ENCODE results near the gene CHD9. TPM values are rescaled to one million over a fixed set of nuclear protein-coding genes. Genes with fewer than 3 reads are reported as not detected.

CHD9 gene
- total and polyA plus RNA-seq, 7 donors, result 13.8 to 88.5 (median 55.5) TPM

GRCh38 chr16:53224951-53225533 lies 170.3 kb downstream of the CHD9 start:
- peaks cover 0 to 12% (median 12%) of the 10 kb centered on the region in 4 donors for H3K4me1 ChIP-seq
- WGBS, 2 donors, result 84 to 92% methylated on average over 2 of the region's 2 CpGs
- no peak for DNase-seq
- no peak overlapping the region for H3K27ac ChIP-seq
- no peak overlapping the region for H3K4me3 ChIP-seq
- TF ChIP-seq EP300 (IDR thresholded peaks at IDR 0.05) (no peak), POLR2AphosphoS5 (IDR thresholded peaks at IDR 0.05) (no peak), POLR2A (IDR thresholded peaks at IDR 0.05) (no peak), CTCF (IDR thresholded peaks at IDR 0.05) (no peak)
- peaks cover 0 to 72% (median 21%) of the 10 kb centered on the region in 4 donors for H3K36me3 ChIP-seq
- intact Hi-C loops (cut with DNase I), result no loop called here
- no peaks in the 10 kb centered on the region for H3K27me3 ChIP-seq
- no peaks in the 10 kb centered on the region for H3K9me3 ChIP-seq

- Histone ChIP-seq H3K27ac (no peak overlapping the region), H3K9me3 (no peaks in the 10 kb centered on the region), H3K4me3 (no peak overlapping the region), H3K4me1 (peaks cover 0 to 9% (median 2%) of the 10 kb centered on the region in 4 donors), H3K36me3 (peaks cover 0 to 100% (median 28%) of the 10 kb centered on the region in 4 donors), H3K27me3 (no peaks in the 10 kb centered on the region)
- no peak for DNase-seq
- TF ChIP-seq CTCF (IDR thresholded peaks at IDR 0.05) (no peak), POLR2AphosphoS5 (IDR thresholded peaks at IDR 0.05) (no peak), EP300 (IDR thresholded peaks at IDR 0.05) (no peak), POLR2A (IDR thresholded peaks at IDR 0.05) (no peak)
- intact Hi-C loops (cut with DNase I), result no loop called here
- WGBS, 2 donors, result 83 to 86% methylated on average over 3 of the region's 3 CpGs
These were observed 178.2 kb downstream of the CHD9 start for GRCh38 chr16:53232826-53233529.

- Histone ChIP-seq H3K36me3 (peaks cover 0 to 100% (median 28%) of the 10 kb centered on the region in 4 donors), H3K27me3 (no peaks in the 10 kb centered on the region), H3K4me3 (no peak overlapping the region), H3K27ac (no peak overlapping the region), H3K4me1 (peaks cover 0 to 9% (median 2%) of the 10 kb centered on the region in 4 donors), H3K9me3 (no peaks in the 10 kb centered on the region)
- no peak for TF ChIP-seq POLR2AphosphoS5 (IDR thresholded peaks at IDR 0.05)
- TF ChIP-seq EP300 (IDR thresholded peaks at IDR 0.05), result no peak
- TF ChIP-seq CTCF (IDR thresholded peaks at IDR 0.05), result no peak
- no peak for TF ChIP-seq POLR2A (IDR thresholded peaks at IDR 0.05)
- intact Hi-C loops (cut with DNase I), result no loop called here
- WGBS, 2 donors, result 89 to 91% methylated on average over 2 of the region's 2 CpGs
- DNase-seq, result no peak
These were observed 180.0 kb downstream of the CHD9 start for GRCh38 chr16:53234836-53235235.

- no peak overlapping the region for H3K4me3 ChIP-seq
- H3K4me1 ChIP-seq, result peaks cover 0 to 9% (median 2%) of the 10 kb centered on the region in 4 donors
- no peak for TF ChIP-seq POLR2A (IDR thresholded peaks at IDR 0.05)
- no peak for TF ChIP-seq EP300 (IDR thresholded peaks at IDR 0.05)
- no peak for TF ChIP-seq POLR2AphosphoS5 (IDR thresholded peaks at IDR 0.05)
- TF ChIP-seq CTCF (IDR thresholded peaks at IDR 0.05), result no peak
- no peaks in the 10 kb centered on the region for H3K27me3 ChIP-seq
- peaks cover 0 to 92% (median 23%) of the 10 kb centered on the region in 4 donors for H3K36me3 ChIP-seq
- no peak overlapping the region for H3K27ac ChIP-seq
- intact Hi-C loops (cut with DNase I), result no loop called here
- DNase-seq, result no peak
- no peaks in the 10 kb centered on the region for H3K9me3 ChIP-seq
- 86 to 87% methylated on average over 3 of the region's 3 CpGs for WGBS, 2 donors
These were observed 181.1 kb downstream of the CHD9 start for GRCh38 chr16:53235851-53236250.

Measured in sigmoid colon (tissue), 7 donors.